ENCODE measurements around the gene TTR.

Gene TTR

DNA sequence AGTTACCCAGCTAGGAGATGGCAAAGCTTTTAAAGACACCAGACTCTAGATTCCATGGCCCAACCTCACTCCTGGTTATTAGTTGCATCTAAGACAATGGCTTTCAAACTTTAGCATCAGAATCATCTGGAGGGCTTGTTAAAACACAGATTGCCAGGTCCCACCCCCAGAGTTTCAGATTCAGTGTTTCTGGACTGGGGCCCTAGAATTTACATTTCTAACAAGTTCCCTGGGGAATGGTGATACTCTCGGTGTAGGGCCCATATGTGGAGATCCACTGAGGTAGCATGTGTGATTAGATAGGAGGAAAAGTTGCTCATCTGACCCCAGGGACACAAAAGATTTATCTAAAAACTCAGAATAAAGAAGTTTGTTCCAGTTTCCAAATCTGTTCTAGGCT, 14.5 kb upstream of the TTR start:
- Histone ChIP-seq H4K91ac (ENCODE audit: low read depth, low read length, poor library complexity) (no peak overlapping the region), H3K79me1 (ENCODE audit: low read depth, low read length) (no peaks in the 10 kb centered on the region), H3K4me2 (ENCODE audit: insufficient read depth, low read length, poor library complexity, severe bottlenecking) (no peak overlapping the region), H3K36me3 (replicated peaks in 1 of 2; ENCODE audit: control insufficient read depth in 2 of 2, insufficient read depth in 2 of 2, low read length in 2 of 2) (no peaks in the 10 kb centered on the region), H2AK5ac (ENCODE audit: low read depth, low read length) (no peak overlapping the region), H2BK15ac (ENCODE audit: low read length) (no peak overlapping the region), H3K18ac (ENCODE audit: low read length) (no peak overlapping the region), H2AFZ (ENCODE audit: low read length) (no peak overlapping the region), H3K4ac (ENCODE audit: low read length) (no peak overlapping the region), H3K4me1 (ENCODE audit: control insufficient read depth in 2 of 2, insufficient read depth in 1 of 2, low read depth in 1 of 2, low read length in 2 of 2) (peaks cover 0 to 4% of the 10 kb centered on the region in 2 donors), H2BK12ac (ENCODE audit: low read length) (no peak overlapping the region), H3K27me3 (ENCODE audit: control insufficient read depth in 3 of 3, insufficient read depth in 3 of 3, low read depth in 1 of 3, low read length in 3 of 3) (peaks cover 0 to 2% (median 0%) of the 10 kb centered on the region in 3 experiments), H3K14ac (ENCODE audit: low read length) (no peak overlapping the region), H3K23ac (ENCODE audit: low read depth, low read length, poor library complexity) (no peak overlapping the region), H3K9me3 (replicated peaks in 1 of 2; ENCODE audit: control insufficient read depth in 2 of 2, insufficient read depth in 1 of 2, low read depth in 1 of 2, low read length in 2 of 2) (no peaks in the 10 kb centered on the region), H4K8ac (ENCODE audit: low read depth, low read length) (no peak overlapping the region), H2BK5ac (ENCODE audit: low read length) (no peak overlapping the region), H2BK120ac (ENCODE audit: low read depth, low read length) (no peak overlapping the region), H3K9ac (ENCODE audit: low read depth, low read length, poor library complexity) (no peak overlapping the region), H3K4me3 (ENCODE audit: low read length in 2 of 2) (no peak overlapping the region), H3K27ac (replicated peaks; ENCODE audit: low read length) (no peak overlapping the region)
- WGBS, 2 donors (ENCODE audit: extremely low coverage in 2 of 2, insufficient read length in 2 of 2, insufficient replicate concordance in 1 of 2): no CpG with 5 or more reads among the region's 1 CpG
- no peak for DNase-seq (ENCODE audit: low spot score)

DNA sequence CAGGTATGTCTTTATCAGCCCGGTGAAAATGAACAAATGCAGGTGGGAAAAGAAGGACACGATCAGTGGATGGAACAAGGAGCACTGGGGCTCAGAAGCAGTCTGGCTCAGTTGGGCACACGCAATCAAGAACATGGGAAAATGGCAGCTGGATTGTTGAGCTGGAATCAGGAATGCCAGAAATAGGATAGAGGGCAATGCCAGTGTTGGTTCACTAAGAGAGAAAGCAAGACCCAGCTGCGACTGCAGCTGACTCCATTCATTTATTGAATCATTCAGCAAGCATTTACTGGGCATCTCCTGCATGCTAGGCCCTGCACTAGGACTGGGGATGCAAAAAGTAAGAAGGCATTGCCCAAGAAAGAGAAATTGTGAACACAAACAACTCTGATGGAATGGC, 13.6 kb upstream of the TTR start:
- H2BK5ac ChIP-seq (ENCODE audit: low read length): no peak overlapping the region
- H2BK12ac ChIP-seq (ENCODE audit: low read length): no peak overlapping the region
- no peaks in the 10 kb centered on the region for H3K36me3 ChIP-seq (replicated peaks in 1 of 2; ENCODE audit: control insufficient read depth in 2 of 2, insufficient read depth in 2 of 2, low read length in 2 of 2)
- no peak overlapping the region for H4K8ac ChIP-seq (ENCODE audit: low read depth, low read length)
- DNase-seq (ENCODE audit: low spot score): no peak
- no peak overlapping the region for H3K4me3 ChIP-seq (ENCODE audit: low read length in 2 of 2)
- no peak overlapping the region for H4K91ac ChIP-seq (ENCODE audit: low read depth, low read length, poor library complexity)
- no peak overlapping the region for H3K18ac ChIP-seq (ENCODE audit: low read length)
- H3K27ac ChIP-seq (replicated peaks; ENCODE audit: low read length): no peak overlapping the region
- no peaks in the 10 kb centered on the region for H3K9me3 ChIP-seq (replicated peaks in 1 of 2; ENCODE audit: control insufficient read depth in 2 of 2, insufficient read depth in 1 of 2, low read depth in 1 of 2, low read length in 2 of 2)
- no CpG with 5 or more reads among the region's 4 CpGs for whole genome bisulfite sequencing, 2 donors (ENCODE audit: extremely low coverage in 2 of 2, insufficient read length in 2 of 2, insufficient replicate concordance in 1 of 2)
- peaks cover 0 to 1% (median 0%) of the 10 kb centered on the region in 3 experiments for H3K27me3 ChIP-seq (ENCODE audit: control insufficient read depth in 3 of 3, insufficient read depth in 3 of 3, low read depth in 1 of 3, low read length in 3 of 3)
- H3K4me2 ChIP-seq (ENCODE audit: insufficient read depth, low read length, poor library complexity, severe bottlenecking): no peak overlapping the region
- no peaks in the 10 kb centered on the region for H3K79me1 ChIP-seq (ENCODE audit: low read depth, low read length)
- no peak overlapping the region for H3K9ac ChIP-seq (ENCODE audit: low read depth, low read length, poor library complexity)
- H2AFZ ChIP-seq (ENCODE audit: low read length): no peak overlapping the region
- H2BK15ac ChIP-seq (ENCODE audit: low read length): no peak overlapping the region
- no peak overlapping the region for H2BK120ac ChIP-seq (ENCODE audit: low read depth, low read length)
- H3K23ac ChIP-seq (ENCODE audit: low read depth, low read length, poor library complexity): no peak overlapping the region
- H3K4me1 ChIP-seq (ENCODE audit: control insufficient read depth in 2 of 2, insufficient read depth in 1 of 2, low read depth in 1 of 2, low read length in 2 of 2): peaks cover 0 to 4% of the 10 kb centered on the region in 2 donors
- H2AK5ac ChIP-seq (ENCODE audit: low read depth, low read length): no peak overlapping the region
- no peak overlapping the region for H3K14ac ChIP-seq (ENCODE audit: low read length)
- H3K4ac ChIP-seq (ENCODE audit: low read length): no peak overlapping the region

DNA sequence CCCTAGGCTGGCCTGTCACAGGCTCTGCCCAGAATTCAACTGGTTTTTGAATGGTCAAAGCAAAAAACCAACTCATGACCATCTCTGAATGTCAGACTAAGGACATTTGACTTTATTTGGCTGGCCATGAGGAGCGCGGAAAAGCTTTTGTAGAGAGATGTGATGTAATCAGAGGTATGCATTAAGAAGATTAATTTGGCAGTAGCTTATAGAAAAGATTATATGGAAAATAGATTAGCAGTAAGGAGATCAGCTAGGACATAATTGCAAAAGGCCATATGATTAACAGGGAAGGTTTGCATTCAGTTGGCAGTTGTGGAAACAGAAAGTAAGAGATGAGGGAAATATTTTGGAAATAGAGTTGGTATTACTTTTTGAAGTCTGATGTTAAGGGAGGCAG, 12.3 kb upstream of the TTR start:
- no peak overlapping the region for H3K18ac ChIP-seq (ENCODE audit: low read length)
- no peaks in the 10 kb centered on the region for H3K27me3 ChIP-seq (ENCODE audit: control insufficient read depth in 3 of 3, insufficient read depth in 3 of 3, low read depth in 1 of 3, low read length in 3 of 3)
- H4K91ac ChIP-seq (ENCODE audit: low read depth, low read length, poor library complexity): no peak overlapping the region
- no CpG with 5 or more reads among the region's 2 CpGs for WGBS, 2 donors (ENCODE audit: extremely low coverage in 2 of 2, insufficient read length in 2 of 2, insufficient replicate concordance in 1 of 2)
- no peak for DNase-seq (ENCODE audit: low spot score)
- H2AFZ ChIP-seq (ENCODE audit: low read length): no peak overlapping the region
- H3K4me2 ChIP-seq (ENCODE audit: insufficient read depth, low read length, poor library complexity, severe bottlenecking): no peak overlapping the region
- H3K14ac ChIP-seq (ENCODE audit: low read length): no peak overlapping the region
- no peak overlapping the region for H2BK5ac ChIP-seq (ENCODE audit: low read length)
- H2BK12ac ChIP-seq (ENCODE audit: low read length): no peak overlapping the region
- H3K23ac ChIP-seq (ENCODE audit: low read depth, low read length, poor library complexity): no peak overlapping the region
- no peak overlapping the region for H3K4ac ChIP-seq (ENCODE audit: low read length)
- H3K4me3 ChIP-seq (ENCODE audit: low read length in 2 of 2): no peak overlapping the region
- no peak overlapping the region for H2AK5ac ChIP-seq (ENCODE audit: low read depth, low read length)
- no peak overlapping the region for H2BK15ac ChIP-seq (ENCODE audit: low read length)
- no peak overlapping the region for H2BK120ac ChIP-seq (ENCODE audit: low read depth, low read length)
- no peaks in the 10 kb centered on the region for H3K9me3 ChIP-seq (replicated peaks in 1 of 2; ENCODE audit: control insufficient read depth in 2 of 2, insufficient read depth in 1 of 2, low read depth in 1 of 2, low read length in 2 of 2)
- no peak overlapping the region for H3K27ac ChIP-seq (replicated peaks; ENCODE audit: low read length)
- no peak overlapping the region for H3K9ac ChIP-seq (ENCODE audit: low read depth, low read length, poor library complexity)
- no peak overlapping the region for H4K8ac ChIP-seq (ENCODE audit: low read depth, low read length)
- H3K36me3 ChIP-seq (replicated peaks in 1 of 2; ENCODE audit: control insufficient read depth in 2 of 2, insufficient read depth in 2 of 2, low read length in 2 of 2): no peaks in the 10 kb centered on the region
- peaks cover 0 to 4% of the 10 kb centered on the region in 2 donors for H3K4me1 ChIP-seq (ENCODE audit: control insufficient read depth in 2 of 2, insufficient read depth in 1 of 2, low read depth in 1 of 2, low read length in 2 of 2)
- no peaks in the 10 kb centered on the region for H3K79me1 ChIP-seq (ENCODE audit: low read depth, low read length)

DNA sequence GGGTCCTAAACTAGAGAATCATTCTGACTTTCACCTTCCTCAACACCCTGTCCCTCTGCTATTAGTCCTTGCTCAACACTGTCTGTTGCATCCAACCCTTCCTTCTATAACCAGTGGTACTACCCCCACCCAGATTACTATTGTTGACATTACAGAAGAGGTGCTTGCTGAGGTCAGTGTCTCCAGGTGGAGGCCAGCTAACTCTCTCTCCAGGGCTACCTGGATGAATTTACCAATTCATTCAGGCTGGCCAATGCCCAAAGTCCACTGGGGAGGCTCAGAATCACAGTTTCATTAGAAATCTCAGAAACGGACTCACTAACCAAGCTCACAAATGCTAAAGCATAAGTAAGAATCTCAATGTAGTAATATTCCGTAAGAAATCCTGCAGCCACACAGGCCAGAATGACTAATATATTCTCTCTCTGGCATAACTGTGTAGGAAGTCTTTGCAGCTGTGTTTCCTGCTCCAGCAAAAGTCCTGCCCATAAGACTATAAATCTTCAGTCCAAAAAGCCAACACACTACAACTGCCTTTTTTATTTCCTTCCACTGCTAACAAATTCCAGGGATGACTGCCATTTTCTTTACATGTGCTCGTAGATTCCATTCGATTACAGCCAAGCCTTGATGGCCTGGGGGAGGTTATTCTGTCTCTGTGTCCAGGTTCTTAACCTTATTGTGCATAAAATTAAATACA, 10.0 kb upstream of the TTR start:
- H3K4me1 ChIP-seq (ENCODE audit: control insufficient read depth in 2 of 2, insufficient read depth in 1 of 2, low read depth in 1 of 2, low read length in 2 of 2): peaks cover 0 to 4% of the 10 kb centered on the region in 2 donors
- H3K36me3 ChIP-seq (replicated peaks in 1 of 2; ENCODE audit: control insufficient read depth in 2 of 2, insufficient read depth in 2 of 2, low read length in 2 of 2): no peaks in the 10 kb centered on the region
- no peaks in the 10 kb centered on the region for H3K9me3 ChIP-seq (replicated peaks in 1 of 2; ENCODE audit: control insufficient read depth in 2 of 2, insufficient read depth in 1 of 2, low read depth in 1 of 2, low read length in 2 of 2)
- H2AK5ac ChIP-seq (ENCODE audit: low read depth, low read length): no peak overlapping the region
- H2BK12ac ChIP-seq (ENCODE audit: low read length): no peak overlapping the region
- no peak overlapping the region for H2AFZ ChIP-seq (ENCODE audit: low read length)
- H2BK5ac ChIP-seq (ENCODE audit: low read length): no peak overlapping the region
- H3K27me3 ChIP-seq (ENCODE audit: control insufficient read depth in 3 of 3, insufficient read depth in 3 of 3, low read depth in 1 of 3, low read length in 3 of 3): no peaks in the 10 kb centered on the region
- H3K4me2 ChIP-seq (ENCODE audit: insufficient read depth, low read length, poor library complexity, severe bottlenecking): no peak overlapping the region
- no peak overlapping the region for H2BK15ac ChIP-seq (ENCODE audit: low read length)
- WGBS, 2 donors (ENCODE audit: extremely low coverage in 2 of 2, insufficient read length in 2 of 2, insufficient replicate concordance in 1 of 2): no CpG with 5 or more reads among the region's 4 CpGs
- no peak overlapping the region for H3K18ac ChIP-seq (ENCODE audit: low read length)
- H3K14ac ChIP-seq (ENCODE audit: low read length): no peak overlapping the region
- no peak overlapping the region for H3K4me3 ChIP-seq (ENCODE audit: low read length in 2 of 2)
- no peaks in the 10 kb centered on the region for H3K79me1 ChIP-seq (ENCODE audit: low read depth, low read length)
- no peak overlapping the region for H3K4ac ChIP-seq (ENCODE audit: low read length)
- H4K91ac ChIP-seq (ENCODE audit: low read depth, low read length, poor library complexity): no peak overlapping the region
- H3K27ac ChIP-seq (replicated peaks; ENCODE audit: low read length): no peak overlapping the region
- no peak overlapping the region for H3K23ac ChIP-seq (ENCODE audit: low read depth, low read length, poor library complexity)
- no peak overlapping the region for H2BK120ac ChIP-seq (ENCODE audit: low read depth, low read length)
- H4K8ac ChIP-seq (ENCODE audit: low read depth, low read length): no peak overlapping the region
- DNase-seq (ENCODE audit: low spot score): no peak
- H3K9ac ChIP-seq (ENCODE audit: low read depth, low read length, poor library complexity): no peak overlapping the region

Data from neuronal stem cell (in vitro differentiated cells).